ENCODE results near the gene ROBO4. TPM values are rescaled to one million over a fixed set of nuclear protein-coding genes. Genes with fewer than 3 reads are reported as not detected.

ROBO4 gene
- total and polyA plus RNA-seq, 10 donors: 6.7 to 246 (median 144) TPM

DNA sequence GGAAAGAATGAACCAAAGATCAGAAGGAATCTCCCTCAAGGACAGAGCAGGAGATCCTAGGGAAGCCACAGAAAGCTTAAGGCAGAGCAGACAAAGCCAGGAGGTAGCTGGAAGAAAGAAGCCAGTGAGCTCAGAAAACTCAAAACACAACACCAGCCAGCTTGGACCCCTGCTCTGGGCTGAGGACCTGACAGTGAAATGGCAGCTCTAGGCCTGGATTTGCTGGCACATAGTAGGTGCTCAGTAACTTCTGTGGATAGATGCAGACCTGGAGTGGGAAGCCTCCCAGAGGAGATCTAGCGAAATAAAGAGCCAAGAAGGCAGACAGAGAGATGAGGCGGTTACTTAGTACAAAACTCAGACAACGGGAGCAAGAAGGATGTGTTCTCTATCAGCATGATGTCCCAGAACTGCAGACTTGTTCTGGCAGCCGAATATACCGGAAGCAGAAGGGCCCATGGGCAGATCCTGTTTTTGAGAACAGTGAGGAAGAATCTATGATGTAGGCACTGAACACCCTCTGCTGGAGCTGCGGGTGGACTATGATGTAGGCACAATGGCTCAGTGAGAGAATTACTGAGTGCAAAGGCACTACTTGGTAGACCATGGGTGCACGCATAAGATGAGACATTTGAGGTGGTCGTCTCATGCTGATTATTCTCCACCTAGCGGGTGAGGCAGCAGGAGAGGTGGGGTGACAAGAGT lies 4.8 kb downstream of the ROBO4 start:
- peak in 1 of 3 donors; percentile 79 for TF ChIP-seq POLR2AphosphoS5 (IDR thresholded peaks at IDR 0.05)
- TF ChIP-seq, protein P1, sequence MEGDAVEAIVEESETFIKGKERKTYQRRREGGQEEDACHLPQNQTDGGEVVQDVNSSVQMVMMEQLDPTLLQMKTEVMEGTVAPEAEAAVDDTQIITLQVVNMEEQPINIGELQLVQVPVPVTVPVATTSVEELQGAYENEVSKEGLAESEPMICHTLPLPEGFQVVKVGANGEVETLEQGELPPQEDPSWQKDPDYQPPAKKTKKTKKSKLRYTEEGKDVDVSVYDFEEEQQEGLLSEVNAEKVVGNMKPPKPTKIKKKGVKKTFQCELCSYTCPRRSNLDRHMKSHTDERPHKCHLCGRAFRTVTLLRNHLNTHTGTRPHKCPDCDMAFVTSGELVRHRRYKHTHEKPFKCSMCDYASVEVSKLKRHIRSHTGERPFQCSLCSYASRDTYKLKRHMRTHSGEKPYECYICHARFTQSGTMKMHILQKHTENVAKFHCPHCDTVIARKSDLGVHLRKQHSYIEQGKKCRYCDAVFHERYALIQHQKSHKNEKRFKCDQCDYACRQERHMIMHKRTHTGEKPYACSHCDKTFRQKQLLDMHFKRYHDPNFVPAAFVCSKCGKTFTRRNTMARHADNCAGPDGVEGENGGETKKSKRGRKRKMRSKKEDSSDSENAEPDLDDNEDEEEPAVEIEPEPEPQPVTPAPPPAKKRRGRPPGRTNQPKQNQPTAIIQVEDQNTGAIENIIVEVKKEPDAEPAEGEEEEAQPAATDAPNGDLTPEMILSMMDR (IDR thresholded peaks at IDR 0.05 in 8 of 11, conservative IDR thresholded peaks at IDR 0.05 in 3 of 11): no peak
- H3K27ac ChIP-seq: peak overlapping the region in 5 of 8 donors; percentile 11 to 88 (median 83)
- H3K36me3 ChIP-seq: peaks cover 0 to 40% (median 0%) of the 10 kb centered on the region in 6 donors
- 50 to 60% (median 53%) methylated on average over 9 of the region's 9 CpGs for WGBS, 5 donors
- H3K4me3 ChIP-seq: peak overlapping the region in 2 of 8 donors; percentile 62 to 71
- no peak for DNase-seq
- H3K9me3 ChIP-seq: no peaks in the 10 kb centered on the region
- peaks cover 0 to 12% (median 0%) of the 10 kb centered on the region in 7 donors for H3K27me3 ChIP-seq (replicated peaks in 1 of 7)
- intact Hi-C loops (cut with DNase I; ENCODE audit: low total_unique reads): no loop called here
- peaks cover 4 to 79% (median 42%) of the 10 kb centered on the region in 6 donors for H3K4me1 ChIP-seq

DNA sequence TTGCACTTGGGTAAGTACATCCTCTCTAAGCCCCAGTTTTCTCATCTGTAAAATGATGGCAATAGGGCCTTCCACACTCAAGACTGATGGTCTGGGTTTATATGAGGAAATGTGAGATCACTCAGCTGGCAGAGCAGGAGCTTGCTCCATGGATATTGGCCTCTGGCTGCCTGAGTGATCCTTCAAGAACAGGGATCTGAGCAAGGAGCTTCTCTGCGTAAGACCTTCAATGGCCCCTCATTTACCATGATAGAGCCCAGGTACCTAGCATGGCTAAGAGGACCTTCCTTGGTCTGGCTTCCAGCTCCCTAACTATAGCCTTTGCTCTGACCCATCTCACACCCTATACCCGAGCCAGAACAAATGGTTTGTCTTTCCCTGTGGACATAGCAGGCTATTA lies 5.5 kb downstream of the ROBO4 start:
- peaks cover 4 to 83% (median 45%) of the 10 kb centered on the region in 6 donors for H3K4me1 ChIP-seq
- TF ChIP-seq POLR2A (IDR thresholded peaks at IDR 0.05) (no peak), POLR2AphosphoS5 (IDR thresholded peaks at IDR 0.05) (no peak)
- TF ChIP-seq, protein P1 (IDR thresholded peaks at IDR 0.05 in 8 of 11, conservative IDR thresholded peaks at IDR 0.05 in 3 of 11): no peak

DNA sequence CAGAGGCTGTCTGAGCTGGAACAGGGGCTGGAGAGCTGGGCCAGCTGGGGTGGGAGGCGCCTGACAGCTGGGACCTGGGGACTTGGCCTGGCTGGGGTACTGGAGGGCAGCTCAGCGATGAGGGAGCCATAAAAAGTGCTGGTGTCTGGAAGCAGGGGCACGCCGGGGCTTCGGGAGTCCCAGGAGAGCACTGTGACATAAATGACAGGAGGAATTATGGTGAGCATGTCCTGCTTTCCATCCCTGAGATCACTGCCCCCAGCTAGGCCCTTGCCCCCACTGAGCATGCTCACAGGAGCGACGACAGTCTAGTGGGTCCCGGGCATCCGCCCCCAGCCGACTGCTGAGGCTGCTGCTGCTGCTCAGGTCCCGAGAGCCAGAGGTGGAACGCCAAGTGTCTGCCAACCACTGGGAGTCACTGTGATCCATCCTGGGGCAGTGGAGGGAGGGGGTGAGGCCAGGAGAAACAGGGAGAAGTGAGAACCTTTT lies 6.2 kb downstream of the ROBO4 start:
- Histone ChIP-seq H3K27ac (peak overlapping the region in 2 of 8 donors; percentile 86 to 88), H3K4me1 (peaks cover 4 to 90% (median 50%) of the 10 kb centered on the region in 6 donors), H3K9me3 (no peaks in the 10 kb centered on the region), H3K36me3 (peaks cover 0 to 54% (median 0%) of the 10 kb centered on the region in 6 donors), H3K4me3 (no peak overlapping the region), H3K27me3 (replicated peaks in 1 of 7) (peaks cover 0 to 4% (median 0%) of the 10 kb centered on the region in 7 donors)
- TF ChIP-seq POLR2A (IDR thresholded peaks at IDR 0.05) (no peak), POLR2AphosphoS5 (IDR thresholded peaks at IDR 0.05) (peak in 2 of 3 donors; percentile 51 to 70)
- no peak for DNase-seq
- intact Hi-C loops (cut with DNase I; ENCODE audit: low total_unique reads): no loop called here
- 61 to 85% (median 76%) methylated on average over 12 of the region's 12 CpGs for WGBS, 5 donors

More for the DNA sequence above, 5.5 kb downstream of the ROBO4 start:
- H3K9me3 ChIP-seq: no peaks in the 10 kb centered on the region
- intact Hi-C loops (cut with DNase I; ENCODE audit: low total_unique reads): no loop called here
- no peak for DNase-seq
- H3K27ac ChIP-seq: peak overlapping the region in 3 of 8 donors; percentile 83 to 88 (median 86)
- 77 to 96% (median 84%) methylated on average over 2 of the region's 2 CpGs for WGBS, 5 donors
- peaks cover 0 to 8% (median 0%) of the 10 kb centered on the region in 7 donors for H3K27me3 ChIP-seq (replicated peaks in 1 of 7)
- H3K36me3 ChIP-seq: peaks cover 0 to 47% (median 0%) of the 10 kb centered on the region in 6 donors
- H3K4me3 ChIP-seq: no peak overlapping the region

DNA sequence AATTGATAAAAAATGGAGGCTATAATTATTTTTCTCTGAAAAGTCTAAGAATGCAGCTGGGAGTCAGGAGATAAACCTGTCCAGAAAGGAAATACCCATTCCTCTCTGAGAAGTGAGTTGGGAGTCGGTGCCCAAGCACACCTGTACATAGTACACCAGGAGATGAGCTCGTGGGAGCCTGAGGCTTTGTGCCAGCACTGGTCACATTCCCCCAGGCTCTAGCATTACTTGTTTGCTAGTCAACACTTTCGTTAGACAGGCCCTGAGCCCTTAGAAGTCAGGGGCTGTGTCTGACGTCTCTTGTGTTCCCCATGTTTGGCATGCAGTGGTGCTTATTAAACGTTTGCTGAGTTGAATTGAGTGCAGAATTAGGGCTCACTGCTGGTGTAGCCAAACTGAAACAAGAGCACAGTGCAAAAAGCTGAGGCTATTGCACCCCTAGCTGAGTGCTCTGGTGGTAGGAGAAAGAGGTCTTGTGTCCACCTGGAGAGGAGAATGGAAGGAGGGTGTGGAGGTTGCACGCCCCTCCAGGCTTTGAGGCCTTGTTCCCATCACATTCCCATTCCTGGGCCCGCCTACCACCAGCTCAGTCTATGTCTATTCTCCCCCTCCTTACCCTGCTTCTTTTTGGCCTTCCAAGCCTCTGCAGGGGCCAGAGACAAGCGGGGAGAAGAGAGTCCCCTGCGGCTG lies 6.8 kb downstream of the ROBO4 start:
- 69 to 87% (median 78%) methylated on average over 9 of the region's 9 CpGs for WGBS, 5 donors
- H3K27me3 ChIP-seq (replicated peaks in 1 of 7): peaks cover 0 to 4% (median 0%) of the 10 kb centered on the region in 7 donors
- H3K36me3 ChIP-seq: peaks cover 0 to 56% (median 0%) of the 10 kb centered on the region in 6 donors
- peak overlapping the region in 2 of 8 donors; percentile 14 to 88 for H3K27ac ChIP-seq
- intact Hi-C loops (cut with DNase I; ENCODE audit: low total_unique reads): no loop called here
- H3K4me3 ChIP-seq: no peak overlapping the region
- peaks cover 4 to 96% (median 53%) of the 10 kb centered on the region in 6 donors for H3K4me1 ChIP-seq
- no peak for DNase-seq
- no peaks in the 10 kb centered on the region for H3K9me3 ChIP-seq
- no peak for TF ChIP-seq POLR2AphosphoS5 (IDR thresholded peaks at IDR 0.05)

All from spleen (tissue), 11 donors.